IMR-90 (cell line): Measurements from ENCODE around the gene LHFPL6. TPM values are rescaled to one million over a fixed set of nuclear protein-coding genes. Genes with fewer than 3 reads are reported as not detected.
A peak's percentile ranks its signal among the peaks of the same experiment; 100 is the strongest.

ENCODE experiments used
- ATAC-seq: fragments of 200-7000 bp; cut with Tn5 transposase; 2 replicates; pipeline ENCODE4 v1.9.1; 2020; ENCODE audit warnings: low read depth, mild to moderate bottlenecking, moderate library complexity
- BruUV-seq: library from RNA; stranded (reverse); fragments of 400-500 nt; replicated peaks from 2 replicates; lab custom pipeline; 2021; lab: Mats Ljungman, UMichigan
- CTCF ChIA-PET: fragments of 300-600 bp; formaldehyde crosslinking; extraction: SDS; loops from one replicate; lab custom pipeline; 2021; ENCODE audit warnings: antibody characterized with exemption; lab: Yijun Ruan, JAX
- POLR2A ChIA-PET: fragments of 300-600 bp; sonication (Branson Sonifier 250); formaldehyde crosslinking; loops from one replicate; lab custom pipeline; 2022; ENCODE audit warnings: antibody characterized with exemption; ENCODE audit not compliant: unreplicated experiment; lab: Charles Lee
- DNase-seq: peaks from one replicate; pipeline ENCODE4 v3.0.0; 2013
- H2AFZ ChIP-seq: replicated peaks from 2 replicates; pipeline ENCODE3; 2013; ENCODE audit warnings: low read length, mild to moderate bottlenecking; ENCODE audit not compliant: poor library complexity
- H2AK5ac ChIP-seq: 2 replicates; pipeline ENCODE4 v1.6.1; 2013; ENCODE audit warnings: low read depth, low read length, inconsistent platforms
- H2AK9ac ChIP-seq: replicated peaks from 2 replicates; pipeline ENCODE3; 2013; ENCODE audit warnings: mild to moderate bottlenecking, low read depth, low read length, moderate library complexity; ENCODE audit not compliant: poor library complexity
- H2BK120ac ChIP-seq: 2 replicates; pipeline ENCODE4 v1.6.1; 2013; ENCODE audit warnings: low read depth, low read length, inconsistent platforms
- H2BK15ac ChIP-seq: 3 replicates; pipeline ENCODE4 v1.6.1; 2013; ENCODE audit warnings: low read depth, low read length, inconsistent platforms
- H2BK20ac ChIP-seq: 2 replicates; pipeline ENCODE4 v1.6.1; 2013; ENCODE audit warnings: low read depth, mild to moderate bottlenecking, inconsistent platforms, low read length, moderate library complexity
- H2BK5ac ChIP-seq: 2 replicates; pipeline ENCODE4 v1.6.1; 2013; ENCODE audit warnings: mild to moderate bottlenecking, low read depth, low read length, inconsistent platforms; ENCODE audit not compliant: poor library complexity, severe bottlenecking
- H3K14ac ChIP-seq: replicated peaks from 2 replicates; pipeline ENCODE4 v1.6.1; 2013; ENCODE audit warnings: low read depth, low read length, inconsistent platforms
- H3K18ac ChIP-seq: 2 replicates; pipeline ENCODE4 v1.6.1; 2013; ENCODE audit warnings: low read depth, low read length, control low read depth
- H3K23ac ChIP-seq: 2 replicates; pipeline ENCODE4 v1.6.1; 2013; ENCODE audit warnings: low read depth, low read length, inconsistent platforms
- H3K27ac ChIP-seq: 2 replicates; pipeline ENCODE4 v1.5.1; 2013; ENCODE audit warnings: mild to moderate bottlenecking, control low read depth, low read length; ENCODE audit not compliant: insufficient read depth
- H3K27me3 ChIP-seq: 2 replicates; pipeline ENCODE4 v1.6.1; 2013; ENCODE audit warnings: low read length; ENCODE audit not compliant: control insufficient read depth, insufficient read depth
- H3K36me3 ChIP-seq: 2 replicates; pipeline ENCODE4 v1.6.1; 2013; ENCODE audit warnings: low read length, mixed read lengths; ENCODE audit not compliant: control insufficient read depth, insufficient read depth
- H3K4ac ChIP-seq: 2 replicates; pipeline ENCODE4 v1.6.1; 2013; ENCODE audit warnings: low read depth, low read length, inconsistent platforms
- H3K4me1 ChIP-seq: 2 replicates; pipeline ENCODE4 v1.6.1; 2013; ENCODE audit warnings: low read length, mixed read lengths; ENCODE audit not compliant: control insufficient read depth, insufficient read depth
- H3K4me2 ChIP-seq: 2 replicates; pipeline ENCODE4 v1.6.1; 2013; ENCODE audit warnings: low read depth, mild to moderate bottlenecking, control low read depth, low read length, moderate library complexity
- H3K4me3 ChIP-seq: 2 replicates; pipeline ENCODE4 v1.5.1; 2013; ENCODE audit warnings: low read depth, mild to moderate bottlenecking, control low read depth, low read length, moderate library complexity; ENCODE audit not compliant: insufficient read depth
- H3K56ac ChIP-seq: 2 replicates; pipeline ENCODE4 v1.6.1; 2013; ENCODE audit warnings: low read length, inconsistent platforms; ENCODE audit not compliant: insufficient read depth; ENCODE audit errors: extremely low read depth
- H3K79me1 ChIP-seq, 2 experiments: 2 replicates each; pipeline ENCODE4 v1.6.1; 2013; ENCODE audit warnings: low read length in 2 of 2, inconsistent platforms in 1 of 2, low read depth in 1 of 2
- H3K9ac ChIP-seq: 2 replicates; pipeline ENCODE4 v1.6.1; 2013; ENCODE audit warnings: low read depth, low read length, control low read depth
- H3K9me1 ChIP-seq: 2 replicates; pipeline ENCODE4 v1.6.1; 2013; ENCODE audit warnings: low read length, inconsistent platforms; ENCODE audit not compliant: insufficient read depth
- H3K9me3 ChIP-seq: 2 replicates; pipeline ENCODE4 v1.6.1; 2013; ENCODE audit warnings: low read length; ENCODE audit not compliant: control insufficient read depth, insufficient read depth
- H4K20me1 ChIP-seq: 2 replicates; pipeline ENCODE4 v1.6.1; 2013; ENCODE audit warnings: low read length, inconsistent platforms; ENCODE audit not compliant: insufficient read depth
- H4K5ac ChIP-seq: 2 replicates; pipeline ENCODE4 v1.6.1; 2013; ENCODE audit warnings: mild to moderate bottlenecking, low read depth, low read length, control low read depth
- H4K8ac ChIP-seq, 2 experiments: 2 replicates each; pipeline ENCODE4 v1.6.1; 2013; ENCODE audit warnings: low read depth in 2 of 2, low read length in 2 of 2, control low read depth in 1 of 2, inconsistent platforms in 1 of 2
- H4K91ac ChIP-seq: 2 replicates; pipeline ENCODE4 v1.6.1; 2013; ENCODE audit warnings: low read depth, low read length, inconsistent platforms; ENCODE audit not compliant: insufficient read depth
- BHLHE40 ChIP-seq: fragments of 150-350 bp; IDR thresholded peaks from 2 replicates; pipeline ENCODE4 v1.6.1; 2016; ENCODE audit warnings: mild to moderate bottlenecking, low read depth, low read length
- CHD1 ChIP-seq: IDR thresholded peaks from 2 replicates; pipeline ENCODE4 v1.6.1; 2012; ENCODE audit warnings: low read depth, low read length, improper control_type of control experiment
- FOS ChIP-seq: fragments of 150-350 bp; IDR thresholded peaks from 2 replicates; pipeline ENCODE4 v1.6.1; 2016; ENCODE audit warnings: low read depth, low read length
- MAFK ChIP-seq: IDR thresholded peaks from 2 replicates; pipeline ENCODE4 v1.6.1; 2012; ENCODE audit warnings: low read depth, low read length, improper control_type of control experiment
- MAZ ChIP-seq: IDR thresholded peaks from 2 replicates; pipeline ENCODE4 v1.6.1; 2012; ENCODE audit warnings: low read depth, mild to moderate bottlenecking, low read length, improper control_type of control experiment, moderate library complexity, borderline replicate concordance
- NFE2L2 ChIP-seq: fragments of 150-350 bp; IDR thresholded peaks from 2 replicates; pipeline ENCODE4 v1.6.1; 2016; ENCODE audit warnings: low read depth, mild to moderate bottlenecking, low read length
- RFX5 ChIP-seq: IDR thresholded peaks from 2 replicates; pipeline ENCODE4 v1.8.0; 2012; ENCODE audit warnings: low read depth, mild to moderate bottlenecking, low read length, moderate library complexity
- SMC3 ChIP-seq: fragments of 150-350 bp; IDR thresholded peaks from 2 replicates; pipeline ENCODE4 v1.6.1; 2016; ENCODE audit warnings: low read depth, mild to moderate bottlenecking, antibody characterized with exemption, low read length, moderate library complexity
- WGBS, 2 experiments: methylation state at CpG; one replicate each; pipeline versions ENCODE4 v1.1.5 to v1.1.7; 2013; ENCODE audit warnings: missing lambda C conversion rate in 2 of 2; ENCODE audit not compliant: insufficient read length in 1 of 2; ENCODE audit errors: extremely low coverage in 2 of 2; 5-methylcytosine and 5-hydroxymethylcytosine counted together
- dilution Hi-C: fragments of 300-500 bp; cut with HindIII; formaldehyde crosslinking; loops from one replicate; pipeline ENCODE4 v1.14.3; 2018; ENCODE audit warnings: low sequenced_read_pairs; ENCODE audit not compliant: unreplicated experiment
- in situ Hi-C: fragments of 300-500 bp; cut with MboI; formaldehyde crosslinking; loops from 3 replicates; pipeline ENCODE4 v1.14.3; 2019; ENCODE audit warnings: low sequenced_read_pairs, inconsistent platforms, mixed read lengths
- intact Hi-C: fragments of 100-400 bp; cut with micrococcal nuclease; formaldehyde crosslinking; loops from 2 replicates; pipeline ENCODE4 v1.10.0; 2022
- polyA plus RNA-seq, 3 experiments: library from polyadenylated mRNA; depleted of rRNA; stranded (reverse); fragments of >200 nt; gene quantifications; 2 replicates each; pipeline ENCODE4 v1.2.3, GENCODE V29; 2012; ENCODE audit warnings: low replicate concordance in 1 of 3
- total RNA-seq: library from RNA; depleted of rRNA; stranded (reverse); fragments of >200 nt; gene quantifications from 2 replicates; pipeline ENCODE4 v1.2.3, GENCODE V29; 2012
- TF ChIP-seq, protein P1 (sequence below): fragments of 150-350 bp; IDR thresholded peaks from 2 replicates; pipeline ENCODE4 v1.6.1; 2016; ENCODE audit warnings: low read depth, mild to moderate bottlenecking, low read length, moderate library complexity, borderline replicate concordance
- TF ChIP-seq, protein P2 (sequence below): conservative IDR thresholded peaks from 2 replicates; pipeline ENCODE4 v1.5.1; 2012; ENCODE audit warnings: mild to moderate bottlenecking, low read depth, low read length, improper control_type of control experiment
- TF ChIP-seq, protein P3 (sequence below): fragments of 150-350 bp; IDR thresholded peaks from 2 replicates; pipeline ENCODE4 v1.6.1; 2017; ENCODE audit warnings: mild to moderate bottlenecking, antibody characterized with exemption, low read length, low read depth

Gene LHFPL6
- total and polyA plus RNA-seq, 2 of the 4 experiments (the other 2 are of a cell fraction): 24.7 to 36.1 TPM

DNA sequence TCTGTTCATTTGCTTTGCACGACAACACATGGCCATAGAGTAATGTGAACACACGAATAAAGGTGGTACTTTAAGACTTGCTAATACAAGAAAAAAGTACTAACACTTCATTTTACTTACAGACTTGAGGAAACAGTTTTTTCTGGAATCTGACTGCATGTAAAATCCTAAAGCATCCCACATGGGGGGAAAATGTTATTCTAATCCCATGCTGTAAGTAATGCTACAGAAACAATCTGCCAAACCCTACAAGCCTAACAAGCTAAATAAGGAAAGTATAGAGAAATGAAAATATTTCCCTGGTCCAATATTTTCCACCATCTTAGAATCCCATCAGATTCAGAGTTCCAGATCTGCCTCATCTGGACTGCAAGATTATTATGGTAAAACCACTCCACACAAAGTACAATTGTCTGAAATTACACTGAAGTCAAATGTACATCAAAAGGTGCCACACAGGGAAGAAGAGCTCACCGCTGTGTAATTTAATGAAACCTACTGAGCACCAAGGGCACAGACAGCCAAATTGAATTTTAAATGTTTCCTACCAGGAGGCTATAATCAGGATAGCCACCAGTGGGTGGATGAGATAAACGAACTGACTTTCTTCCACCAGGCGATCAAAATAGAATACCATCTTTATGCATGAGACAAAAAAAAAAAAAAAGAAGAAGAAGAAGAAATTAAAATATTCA, 22.0 kb downstream of the LHFPL6 start:
- DNase-seq (no peak), ATAC-seq (no peak)
- Histone ChIP-seq H2BK5ac (no peak overlapping the region), H3K4ac (no peak overlapping the region), H3K18ac (no peak overlapping the region; the same call in 1 of the 2 replicates), H3K36me3 (peaks cover 2% of the 10 kb centered on the region; the same call in 1 of the 2 replicates), H3K4me2 (no peak overlapping the region), H3K79me1 (peaks cover 31 to 56% of the 10 kb centered on the region in 2 experiments), H2BK120ac (no peak overlapping the region), H3K23ac (no peak overlapping the region), H4K91ac (no peak overlapping the region), H2BK15ac (no peak overlapping the region), H2AK5ac (no peak overlapping the region), H3K9me1 (peaks cover 4% of the 10 kb centered on the region), H3K9ac (no peak overlapping the region), H3K56ac (no peak overlapping the region), H4K8ac (no peak overlapping the region), H3K27ac (no peak overlapping the region), H2BK20ac (no peak overlapping the region), H3K27me3 (no peaks in the 10 kb centered on the region), H3K4me3 (no peak overlapping the region), H3K9me3 (no peaks in the 10 kb centered on the region), H4K20me1 (no peaks in the 10 kb centered on the region), H3K4me1 (peaks cover 3% of the 10 kb centered on the region), H2AK9ac (no peak overlapping the region), H4K5ac (no peak overlapping the region), H3K14ac (0 out of 2 replicates have a peak overlapping the region, but pooled peaks have one; percentile 4), H2AFZ (no peak overlapping the region)
- WGBS, 2 experiments: no CpG with 5 or more reads among the region's 5 CpGs
- TF ChIP-seq, protein P1, sequence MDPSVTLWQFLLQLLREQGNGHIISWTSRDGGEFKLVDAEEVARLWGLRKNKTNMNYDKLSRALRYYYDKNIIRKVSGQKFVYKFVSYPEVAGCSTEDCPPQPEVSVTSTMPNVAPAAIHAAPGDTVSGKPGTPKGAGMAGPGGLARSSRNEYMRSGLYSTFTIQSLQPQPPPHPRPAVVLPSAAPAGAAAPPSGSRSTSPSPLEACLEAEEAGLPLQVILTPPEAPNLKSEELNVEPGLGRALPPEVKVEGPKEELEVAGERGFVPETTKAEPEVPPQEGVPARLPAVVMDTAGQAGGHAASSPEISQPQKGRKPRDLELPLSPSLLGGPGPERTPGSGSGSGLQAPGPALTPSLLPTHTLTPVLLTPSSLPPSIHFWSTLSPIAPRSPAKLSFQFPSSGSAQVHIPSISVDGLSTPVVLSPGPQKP: no peak
- TF ChIP-seq, protein P2, sequence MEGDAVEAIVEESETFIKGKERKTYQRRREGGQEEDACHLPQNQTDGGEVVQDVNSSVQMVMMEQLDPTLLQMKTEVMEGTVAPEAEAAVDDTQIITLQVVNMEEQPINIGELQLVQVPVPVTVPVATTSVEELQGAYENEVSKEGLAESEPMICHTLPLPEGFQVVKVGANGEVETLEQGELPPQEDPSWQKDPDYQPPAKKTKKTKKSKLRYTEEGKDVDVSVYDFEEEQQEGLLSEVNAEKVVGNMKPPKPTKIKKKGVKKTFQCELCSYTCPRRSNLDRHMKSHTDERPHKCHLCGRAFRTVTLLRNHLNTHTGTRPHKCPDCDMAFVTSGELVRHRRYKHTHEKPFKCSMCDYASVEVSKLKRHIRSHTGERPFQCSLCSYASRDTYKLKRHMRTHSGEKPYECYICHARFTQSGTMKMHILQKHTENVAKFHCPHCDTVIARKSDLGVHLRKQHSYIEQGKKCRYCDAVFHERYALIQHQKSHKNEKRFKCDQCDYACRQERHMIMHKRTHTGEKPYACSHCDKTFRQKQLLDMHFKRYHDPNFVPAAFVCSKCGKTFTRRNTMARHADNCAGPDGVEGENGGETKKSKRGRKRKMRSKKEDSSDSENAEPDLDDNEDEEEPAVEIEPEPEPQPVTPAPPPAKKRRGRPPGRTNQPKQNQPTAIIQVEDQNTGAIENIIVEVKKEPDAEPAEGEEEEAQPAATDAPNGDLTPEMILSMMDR: no peak
- TF ChIP-seq MAZ (no peak), FOS (no peak), RFX5 (no peak), MAFK (no peak), NFE2L2 (no peak), BHLHE40 (no peak), CHD1 (no peak), SMC3 (no peak)
- TF ChIP-seq, protein P3, sequence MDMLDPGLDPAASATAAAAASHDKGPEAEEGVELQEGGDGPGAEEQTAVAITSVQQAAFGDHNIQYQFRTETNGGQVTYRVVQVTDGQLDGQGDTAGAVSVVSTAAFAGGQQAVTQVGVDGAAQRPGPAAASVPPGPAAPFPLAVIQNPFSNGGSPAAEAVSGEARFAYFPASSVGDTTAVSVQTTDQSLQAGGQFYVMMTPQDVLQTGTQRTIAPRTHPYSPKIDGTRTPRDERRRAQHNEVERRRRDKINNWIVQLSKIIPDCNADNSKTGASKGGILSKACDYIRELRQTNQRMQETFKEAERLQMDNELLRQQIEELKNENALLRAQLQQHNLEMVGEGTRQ: no peak
- in situ Hi-C loops: no loop called here
- ChIA-PET POLR2A (no interaction called here), CTCF (interaction anchor here (0.6 kb wide), 1 partner anchor 353 kb away, joined by 3 read pairs; no protein-coding TSS in a partner anchor)
- dilution Hi-C loops: no loop called here
- intact Hi-C loops: no loop called here
- BruUV-seq: no TSS peak
